IPS-20b (cell line): Measurements from ENCODE around the gene ASIC2.

Source experiments
- H3K27ac ChIP-seq: one replicate; pipeline ENCODE4 v1.5.1; 2013; ENCODE audit warnings: low read length
- H3K27me3 ChIP-seq: 2 replicates; pipeline ENCODE4 v1.6.1; 2013; ENCODE audit warnings: mild to moderate bottlenecking, low read length, inconsistent platforms; ENCODE audit not compliant: insufficient read depth
- H3K36me3 ChIP-seq: 2 replicates; pipeline ENCODE4 v1.6.1; 2013; ENCODE audit warnings: low read depth, mild to moderate bottlenecking, inconsistent platforms, low read length, moderate library complexity; ENCODE audit not compliant: insufficient read depth
- H3K4me1 ChIP-seq: 2 replicates; pipeline ENCODE4 v1.6.1; 2013; ENCODE audit warnings: mild to moderate bottlenecking, control low read depth, inconsistent platforms, low read length, moderate library complexity; ENCODE audit not compliant: insufficient read depth
- H3K4me3 ChIP-seq: 2 replicates; pipeline ENCODE4 v1.5.1; 2013; ENCODE audit warnings: mild to moderate bottlenecking, low read length, inconsistent platforms
- H3K9ac ChIP-seq: 2 replicates; pipeline ENCODE4 v1.6.1; 2013; ENCODE audit warnings: low read depth, mild to moderate bottlenecking, inconsistent platforms, low read length, moderate library complexity
- H3K9me3 ChIP-seq: 2 replicates; pipeline ENCODE4 v1.6.1; 2013; ENCODE audit warnings: mild to moderate bottlenecking, low read depth, low read length, inconsistent platforms; ENCODE audit not compliant: insufficient read depth

Gene ASIC2

GRCh38 chr17:33266611-33267010 lies 26.5 kb downstream of the ASIC2 start:
- Histone ChIP-seq H3K4me1 (no peaks in the 10 kb centered on the region), H3K27me3 (no peaks in the 10 kb centered on the region), H3K9me3 (no peaks in the 10 kb centered on the region), H3K9ac (no peak overlapping the region), H3K36me3 (no peaks in the 10 kb centered on the region), H3K4me3 (no peak overlapping the region), H3K27ac (no peak overlapping the region)

- no peak overlapping the region for H3K27ac ChIP-seq
- no peaks in the 10 kb centered on the region for H3K4me1 ChIP-seq
- H3K4me3 ChIP-seq, result no peak overlapping the region
- H3K27me3 ChIP-seq, result no peaks in the 10 kb centered on the region
- no peak overlapping the region for H3K9ac ChIP-seq
- H3K9me3 ChIP-seq, result no peaks in the 10 kb centered on the region
- H3K36me3 ChIP-seq, result no peaks in the 10 kb centered on the region
Observed at GRCh38 chr17:33266116-33266515, 27.0 kb downstream of the ASIC2 start.

GRCh38 chr17:33263396-33263795 lies 29.7 kb downstream of the ASIC2 start:
- Histone ChIP-seq H3K9me3 (no peaks in the 10 kb centered on the region), H3K4me1 (no peaks in the 10 kb centered on the region; the same call in 1 of the 2 replicates), H3K4me3 (no peak overlapping the region), H3K27me3 (no peaks in the 10 kb centered on the region), H3K27ac (no peak overlapping the region), H3K9ac (no peak overlapping the region), H3K36me3 (no peaks in the 10 kb centered on the region)

GRCh38 chr17:33262266-33263123 lies 30.6 kb downstream of the ASIC2 start:
- no peak overlapping the region for H3K9ac ChIP-seq
- no peaks in the 10 kb centered on the region for H3K36me3 ChIP-seq
- no peak overlapping the region for H3K4me3 ChIP-seq
- H3K9me3 ChIP-seq, result no peaks in the 10 kb centered on the region
- no peaks in the 10 kb centered on the region; the same call in 1 of the 2 replicates for H3K4me1 ChIP-seq
- no peaks in the 10 kb centered on the region; the same call in 1 of the 2 replicates for H3K27me3 ChIP-seq
- no peak overlapping the region for H3K27ac ChIP-seq

- Histone ChIP-seq H3K9me3 (no peaks in the 10 kb centered on the region), H3K4me1 (no peaks in the 10 kb centered on the region; the same call in 1 of the 2 replicates), H3K27ac (no peak overlapping the region), H3K4me3 (no peak overlapping the region), H3K27me3 (no peaks in the 10 kb centered on the region; the same call in 1 of the 2 replicates), H3K9ac (no peak overlapping the region), H3K36me3 (no peaks in the 10 kb centered on the region)
Observed at GRCh38 chr17:33261820-33262219, 31.3 kb downstream of the ASIC2 start.

GRCh38 chr17:33260638-33261037 lies 32.5 kb downstream of the ASIC2 start:
- Histone ChIP-seq H3K9me3 (no peaks in the 10 kb centered on the region), H3K9ac (no peak overlapping the region), H3K4me1 (no peaks in the 10 kb centered on the region; the same call in 1 of the 2 replicates), H3K36me3 (no peaks in the 10 kb centered on the region), H3K4me3 (no peak overlapping the region), H3K27ac (no peak overlapping the region), H3K27me3 (no peaks in the 10 kb centered on the region; the same call in 1 of the 2 replicates)

- H3K9ac ChIP-seq, result no peak overlapping the region
- no peaks in the 10 kb centered on the region; the same call in 1 of the 2 replicates for H3K4me1 ChIP-seq
- H3K4me3 ChIP-seq, result no peak overlapping the region
- H3K9me3 ChIP-seq, result no peaks in the 10 kb centered on the region
- H3K27ac ChIP-seq, result no peak overlapping the region
- no peaks in the 10 kb centered on the region; the same call in 1 of the 2 replicates for H3K27me3 ChIP-seq
- no peaks in the 10 kb centered on the region for H3K36me3 ChIP-seq
Observed at GRCh38 chr17:33258296-33258695, 34.8 kb downstream of the ASIC2 start.

- Histone ChIP-seq H3K27me3 (no peaks in the 10 kb centered on the region), H3K9ac (no peak overlapping the region), H3K36me3 (no peaks in the 10 kb centered on the region), H3K27ac (no peak overlapping the region), H3K4me1 (no peaks in the 10 kb centered on the region), H3K9me3 (no peaks in the 10 kb centered on the region), H3K4me3 (no peak overlapping the region)
Observed at GRCh38 chr17:33245183-33245582, 47.9 kb downstream of the ASIC2 start.

- Histone ChIP-seq H3K4me3 (no peak overlapping the region), H3K9me3 (no peaks in the 10 kb centered on the region), H3K36me3 (no peaks in the 10 kb centered on the region), H3K27me3 (no peaks in the 10 kb centered on the region), H3K4me1 (no peaks in the 10 kb centered on the region), H3K9ac (no peak overlapping the region), H3K27ac (no peak overlapping the region)
Observed at GRCh38 chr17:33243732-33244131, 49.4 kb downstream of the ASIC2 start.

GRCh38 chr17:33242375-33243124 lies 50.5 kb downstream of the ASIC2 start:
- no peak overlapping the region for H3K4me3 ChIP-seq
- no peak overlapping the region for H3K27ac ChIP-seq
- H3K27me3 ChIP-seq, result no peaks in the 10 kb centered on the region

GRCh38 chr17:33241390-33241789 lies 51.7 kb downstream of the ASIC2 start:
- Histone ChIP-seq H3K9ac (no peak overlapping the region), H3K9me3 (no peaks in the 10 kb centered on the region), H3K27ac (no peak overlapping the region), H3K36me3 (no peaks in the 10 kb centered on the region), H3K27me3 (no peaks in the 10 kb centered on the region), H3K4me3 (no peak overlapping the region), H3K4me1 (no peaks in the 10 kb centered on the region)

More at GRCh38 chr17:33242375-33243124, 50.5 kb downstream of the ASIC2 start:
- Histone ChIP-seq H3K9ac (no peak overlapping the region), H3K9me3 (no peaks in the 10 kb centered on the region), H3K36me3 (no peaks in the 10 kb centered on the region), H3K4me1 (no peaks in the 10 kb centered on the region)
